Heart left ventricle (tissue), 16 donors: ENCODE data around the gene MEX3B. TPM values are rescaled to one million over a fixed set of nuclear protein-coding genes. Genes with fewer than 3 reads are reported as not detected.

Experiments used
- ATAC-seq, 4 donors: fragments of 200-7000 bp; cut with Tn5 transposase; one replicate each; pipeline ENCODE4 v1.9.1; 2020 to 2022; ENCODE audit warnings: moderate library complexity in 4 of 4, mild to moderate bottlenecking in 3 of 4, moderate number of reproducible peaks in 1 of 4
- DNase-seq, 5 donors: peaks; one replicate each; pipeline ENCODE4 v3.0.0-alpha.2; 2020
- H3K27ac ChIP-seq, 12 donors: fragments of 200-600 bp; sonication (generic) in 4 of 12; one replicate each; pipeline versions ENCODE4 v1.5.0 to v1.8.0; 2016 to 2022; ENCODE audit warnings: mild to moderate bottlenecking in 2 of 12
- H3K27me3 ChIP-seq, 9 donors: fragments of 200-600 bp; sonication (generic) in 2 of 9; one replicate each; pipeline versions ENCODE4 v1.5.1 to v1.8.0; 2016 to 2022; ENCODE audit warnings: mild to moderate bottlenecking in 3 of 9
- H3K36me3 ChIP-seq, 9 donors: fragments of 200-600 bp; sonication (generic) in 2 of 9; one replicate each; pipeline versions ENCODE4 v1.5.0 to v1.8.0; 2018 to 2022; ENCODE audit warnings: mild to moderate bottlenecking in 2 of 9
- H3K4me1 ChIP-seq, 12 donors: fragments of 200-600 bp; sonication (generic) in 4 of 12; one replicate each; pipeline versions ENCODE4 v1.5.0 to v1.8.0; 2016 to 2022; ENCODE audit warnings: mild to moderate bottlenecking in 3 of 12
- H3K4me3 ChIP-seq, 12 donors: fragments of 200-600 bp; sonication (generic) in 4 of 12; one replicate each; pipeline versions ENCODE4 v1.5.0 to v1.8.0; 2017 to 2022; ENCODE audit warnings: mild to moderate bottlenecking in 9 of 12, moderate library complexity in 4 of 12
- H3K9me3 ChIP-seq, 12 donors: fragments of 200-600 bp; sonication (generic) in 4 of 12; one replicate each; pipeline versions ENCODE4 v1.5.0 to v1.8.0; 2016 to 2022; ENCODE audit warnings: mild to moderate bottlenecking in 1 of 12
- CTCF ChIP-seq, 12 donors: fragments of 200-600 bp; sonication (generic) in 4 of 12; IDR thresholded peaks; one replicate each; pipeline versions ENCODE4 v1.5.0 to v1.8.0; 2018 to 2022; ENCODE audit warnings: antibody characterized with exemption in 12 of 12, mild to moderate bottlenecking in 5 of 12
- POLR2A ChIP-seq, 2 donors: fragments of 450-650 bp; IDR thresholded peaks; one replicate each; pipeline ENCODE4 v1.6.1; 2017; ENCODE audit warnings: antibody characterized with exemption in 2 of 2, mild to moderate bottlenecking in 2 of 2, moderate library complexity in 2 of 2
- whole genome bisulfite sequencing, 4 donors: extraction: QIAGEN DNeasy Blood & Tissue Kit in 2 of 4; methylation state at CpG; one replicate each; pipeline versions ENCODE4 v1.1.5 to v1.1.7; 2013 to 2018; 5-methylcytosine and 5-hydroxymethylcytosine counted together
- intact Hi-C, 10 donors: fragments of 100-400 bp; cut with DNase I; formaldehyde crosslinking; loops; one replicate each; pipeline versions ENCODE4 v1.11.1 to v1.14.2; 2022
- polyA plus RNA-seq, 2 donors: library from polyadenylated mRNA; stranded (reverse); fragments of 200-250 nt; gene quantifications; one replicate each; pipeline ENCODE4 v1.2.3, GENCODE V29; 2013
- total RNA-seq, 9 donors: library from RNA; depleted of rRNA in 2 of 9; stranded (reverse); fragments of >200 nt in 2 of 9; fragmentation: NEBNext Ultra II Directional in 3 of 9; extraction: Animal tissue kit (Norgen Biotek cat#: 25700) in 3 of 9; gene quantifications; one replicate each; pipeline versions ENCODE4 v1.1.0 to v1.2.4, GENCODE V29; 2016 to 2023
- donor health status: ischemic (EF 13 %, LVEDD 7.1; RV severe dilation, severe dysfunction).
- donor health status: healthy with polysubstance abuse.
- donor health status: DM: no; HTN: yes; CAD: no.
- donor health status: DM: no; HTN: no; CAD: no.
- donor health status: ischemic (EF 25% LVEDD 6.9; RV normal size, moderate dysfunction).
- donor health status: ischemic (EF 25% LVEDD 5.7; RV mildly dilated, moderate dysfunction).
- donor health status: healthy.
- donor health status: DM: yes; HTN: yes; CAD: no.
- donor health status: ischemic (EF 35%, LVEDD 5.7; RV mildly dilated, moderate dysfunction).
- donor health status: nonischemic (EF 11% LVEDD 7.7; RV severe dilation, severe dysfunction).
- donor health status: DM: yes; HTN: yes; CAD: no.
- donor health status: PGD.
- donor health status: ischemic (EF 29% LVEDD 5.4; RV normal size, mild dysfunction).
- donor health status: nonischemic (EF 23%, LVEDD 6.1; RV moderate dilation, normal function).

Gene MEX3B
- total and polyA plus RNA-seq, 11 donors = 1.3 to 5.3 (median 3.0) TPM

- no peaks in the 10 kb centered on the region for H3K9me3 ChIP-seq
- H3K27me3 ChIP-seq = peaks cover 0 to 5% (median 0%) of the 10 kb centered on the region in 9 donors
- no peak for ATAC-seq
- intact Hi-C loops = no loop called here
- no peaks in the 10 kb centered on the region for H3K36me3 ChIP-seq
- WGBS, 4 donors = 78 to 90% (median 87%) methylated on average over 3 of the region's 3 CpGs
- H3K4me1 ChIP-seq = peaks cover 0 to 8% (median 0%) of the 10 kb centered on the region in 12 donors
- no peak overlapping the region for H3K4me3 ChIP-seq
- no peak overlapping the region for H3K27ac ChIP-seq
- TF ChIP-seq CTCF (IDR thresholded peaks at IDR 0.05) (no peak), POLR2A (IDR thresholded peaks at IDR 0.05) (no peak)
- DNase-seq = no peak
Observed at GRCh38 chr15:82020625-82021394, 25.0 kb downstream of the MEX3B start.

- ATAC-seq (no peak), DNase-seq (no peak)
- no peak overlapping the region for H3K4me3 ChIP-seq
- peaks cover 0 to 8% (median 0%) of the 10 kb centered on the region in 12 donors for H3K4me1 ChIP-seq
- H3K27me3 ChIP-seq = peaks cover 0 to 5% (median 0%) of the 10 kb centered on the region in 9 donors
- TF ChIP-seq CTCF (IDR thresholded peaks at IDR 0.05) (no peak), POLR2A (IDR thresholded peaks at IDR 0.05) (no peak)
- H3K27ac ChIP-seq = no peak overlapping the region
- no peaks in the 10 kb centered on the region for H3K36me3 ChIP-seq
- WGBS, 4 donors = 82 to 85% (median 83%) methylated on average over 4 of the region's 4 CpGs
- intact Hi-C loops = no loop called here
- no peaks in the 10 kb centered on the region for H3K9me3 ChIP-seq
Observed at GRCh38 chr15:82018201-82018600, 27.6 kb downstream of the MEX3B start.

- Histone ChIP-seq H3K4me3 (no peak overlapping the region), H3K36me3 (no peaks in the 10 kb centered on the region), H3K27me3 (peaks cover 0 to 5% (median 0%) of the 10 kb centered on the region in 9 donors), H3K27ac (no peak overlapping the region), H3K9me3 (no peaks in the 10 kb centered on the region), H3K4me1 (peaks cover 0 to 8% (median 0%) of the 10 kb centered on the region in 12 donors)
- ATAC-seq = no peak
- WGBS, 4 donors = 72 to 79% (median 76%) methylated on average over 7 of the region's 7 CpGs
- TF ChIP-seq CTCF (IDR thresholded peaks at IDR 0.05) (no peak), POLR2A (IDR thresholded peaks at IDR 0.05) (no peak)
- intact Hi-C loops = no loop called here
- no peak for DNase-seq
Observed at GRCh38 chr15:82017656-82018055, 28.2 kb downstream of the MEX3B start.

GRCh38 chr15:82014989-82015388, 30.8 kb downstream of the MEX3B start:
- Histone ChIP-seq H3K4me3 (no peak overlapping the region), H3K4me1 (no peaks in the 10 kb centered on the region), H3K27me3 (peaks cover 0 to 5% (median 0%) of the 10 kb centered on the region in 9 donors), H3K36me3 (no peaks in the 10 kb centered on the region), H3K9me3 (no peaks in the 10 kb centered on the region), H3K27ac (no peak overlapping the region)
- no peak for TF ChIP-seq POLR2A (IDR thresholded peaks at IDR 0.05)
- TF ChIP-seq CTCF (IDR thresholded peaks at IDR 0.05) = no peak
- ATAC-seq (no peak), DNase-seq (no peak)
- intact Hi-C loops = no loop called here
- WGBS, 4 donors = 60 to 85% (median 79%) methylated on average over 3 of the region's 3 CpGs
